ENCODE data around the gene TEDC2. TPM values are rescaled to one million over a fixed set of nuclear protein-coding genes. Genes with fewer than 3 reads are reported as not detected.
A peak's percentile ranks its signal among the peaks of the same experiment; 100 is the strongest.

TEDC2 gene
- total RNA-seq, 1 experiment from 2014 or later = 45.4 TPM

DNA sequence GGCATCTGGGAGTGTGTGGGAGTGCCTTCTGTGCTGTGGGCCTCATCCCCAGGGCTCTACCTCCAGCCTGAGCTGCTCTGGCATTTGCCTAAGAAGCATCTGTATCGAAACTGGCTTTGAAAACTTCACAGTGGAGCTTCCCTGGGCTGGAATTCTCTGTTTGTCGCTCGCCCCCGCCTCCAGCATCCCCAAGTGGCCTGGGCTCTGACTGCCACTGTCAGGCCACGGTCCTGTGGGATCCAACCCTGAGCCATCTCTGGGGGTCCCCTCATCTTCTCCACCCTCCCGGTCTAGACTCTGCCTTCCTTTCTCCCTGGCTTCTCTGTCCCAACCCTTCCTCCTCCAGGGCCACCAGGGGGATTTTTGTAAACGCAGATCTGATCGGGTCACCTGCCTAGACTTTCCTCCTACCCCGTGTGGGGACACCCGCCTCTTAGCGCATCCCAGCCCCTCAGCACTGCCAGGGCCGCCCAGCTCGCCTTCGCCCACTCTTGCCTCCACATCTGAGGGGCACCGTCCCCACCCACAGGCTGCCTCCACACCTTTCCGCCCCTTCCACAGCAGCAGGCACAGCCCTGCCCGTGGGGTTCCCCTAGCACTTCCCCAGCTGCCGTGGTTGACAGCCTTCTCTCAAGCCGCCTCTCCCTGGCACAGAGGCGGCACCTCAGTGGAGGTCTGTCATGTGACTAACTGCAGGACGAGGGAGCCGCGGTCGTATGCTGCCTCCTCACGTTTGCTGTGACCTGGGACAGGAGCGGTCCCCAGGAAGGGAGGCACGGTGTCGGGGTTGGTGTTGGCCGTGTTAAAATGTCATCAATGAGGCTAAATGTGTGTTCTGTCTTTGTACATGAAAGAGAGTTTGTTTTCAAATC is 27.0 kb downstream of the TEDC2 start:
- no peak overlapping the region for H3T11ph ChIP-seq (ENCODE audit: low read length)
- DNase-seq = no peak
- H2BK20ac ChIP-seq (ENCODE audit: low read depth, low read length, poor library complexity, severe bottlenecking) = no peak overlapping the region
- no peak overlapping the region for H3K18ac ChIP-seq (ENCODE audit: insufficient read length, low read depth, low read length)
- H4K5ac ChIP-seq (ENCODE audit: insufficient read length, low read depth, low read length) = no peak overlapping the region
- H2AK5ac ChIP-seq (ENCODE audit: insufficient read length, low read length) = no peak overlapping the region
- H3K79me2 ChIP-seq (ENCODE audit: insufficient read depth, low read length) = no peaks in the 10 kb centered on the region; the same call in 1 of the 2 replicates
- Mint-ChIP-seq H3K27me3 (ENCODE audit: low read depth) (no peaks in the 10 kb centered on the region), H3K4me3 (no peak overlapping the region), H3K27ac (peak overlapping the region; percentile 64 to 80 (median 71); a peak in 6 of 7 replicates), H3K36me3 (ENCODE audit: insufficient read depth in 1 of 3, low read depth in 3 of 3) (no peaks in the 10 kb centered on the region), H3K4me1 (peaks cover 11 to 15% of the 10 kb centered on the region in 2 experiments), H3K9me3 (no peaks in the 10 kb centered on the region)
- no CpG with 5 or more reads among the region's 29 CpGs for WGBS (ENCODE audit: extremely low coverage, insufficient read length, low lambda C conversion rate)
- TF ChIP-seq, protein P1, sequence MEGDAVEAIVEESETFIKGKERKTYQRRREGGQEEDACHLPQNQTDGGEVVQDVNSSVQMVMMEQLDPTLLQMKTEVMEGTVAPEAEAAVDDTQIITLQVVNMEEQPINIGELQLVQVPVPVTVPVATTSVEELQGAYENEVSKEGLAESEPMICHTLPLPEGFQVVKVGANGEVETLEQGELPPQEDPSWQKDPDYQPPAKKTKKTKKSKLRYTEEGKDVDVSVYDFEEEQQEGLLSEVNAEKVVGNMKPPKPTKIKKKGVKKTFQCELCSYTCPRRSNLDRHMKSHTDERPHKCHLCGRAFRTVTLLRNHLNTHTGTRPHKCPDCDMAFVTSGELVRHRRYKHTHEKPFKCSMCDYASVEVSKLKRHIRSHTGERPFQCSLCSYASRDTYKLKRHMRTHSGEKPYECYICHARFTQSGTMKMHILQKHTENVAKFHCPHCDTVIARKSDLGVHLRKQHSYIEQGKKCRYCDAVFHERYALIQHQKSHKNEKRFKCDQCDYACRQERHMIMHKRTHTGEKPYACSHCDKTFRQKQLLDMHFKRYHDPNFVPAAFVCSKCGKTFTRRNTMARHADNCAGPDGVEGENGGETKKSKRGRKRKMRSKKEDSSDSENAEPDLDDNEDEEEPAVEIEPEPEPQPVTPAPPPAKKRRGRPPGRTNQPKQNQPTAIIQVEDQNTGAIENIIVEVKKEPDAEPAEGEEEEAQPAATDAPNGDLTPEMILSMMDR (conservative IDR thresholded peaks at IDR 0.05) = no peak
- H3K9ac ChIP-seq (ENCODE audit: extremely low read depth, insufficient read length, low read length) = no peak overlapping the region
- no peak overlapping the region for H2BK12ac ChIP-seq (ENCODE audit: insufficient read length, low read depth, low read length)
- no peak overlapping the region for H3K4me2 ChIP-seq (ENCODE audit: insufficient read depth, insufficient read length, low read length)
- H3K27me3 ChIP-seq (ENCODE audit: insufficient read depth, low read length) = no peaks in the 10 kb centered on the region
- H2BK5ac ChIP-seq (ENCODE audit: insufficient read length, low read length) = no peak overlapping the region
- H3K56ac ChIP-seq (ENCODE audit: insufficient read length, low read depth, low read length) = no peak overlapping the region
- no peak overlapping the region for H3K23ac ChIP-seq (ENCODE audit: insufficient read length, low read depth, low read length)
- H3K23me2 ChIP-seq (ENCODE audit: insufficient read length, low read depth, low read length, poor library complexity, severe bottlenecking) = no peaks in the 10 kb centered on the region
- H3K79me1 ChIP-seq (ENCODE audit: insufficient read depth, low read depth, low read length, poor library complexity, severe bottlenecking) = no peaks in the 10 kb centered on the region
- no peaks in the 10 kb centered on the region for H3K4me1 ChIP-seq (ENCODE audit: insufficient read depth, low read length)
- H3K4ac ChIP-seq (ENCODE audit: low read depth, low read length) = no peak overlapping the region
- H3K27ac ChIP-seq (ENCODE audit: insufficient read length, low read depth, low read length) = no peak overlapping the region
- no peak overlapping the region for H4K8ac ChIP-seq (replicated peaks; ENCODE audit: insufficient read length, low read depth, low read length)
- no peak overlapping the region for H2BK15ac ChIP-seq (ENCODE audit: low read depth, low read length)
- H4K91ac ChIP-seq (ENCODE audit: insufficient read length, low read depth, low read length) = no peak overlapping the region
- no peaks in the 10 kb centered on the region for H3K9me3 ChIP-seq (ENCODE audit: control insufficient read depth, low read depth, low read length)
- H2BK120ac ChIP-seq (ENCODE audit: low read depth, low read length, poor library complexity, severe bottlenecking) = no peak overlapping the region
- peaks cover 2% of the 10 kb centered on the region for H4K20me1 ChIP-seq (ENCODE audit: control insufficient read depth, insufficient read depth, insufficient read length)
- no peak overlapping the region for H2AFZ ChIP-seq (ENCODE audit: low read length)
- no peak overlapping the region for H3K14ac ChIP-seq (ENCODE audit: insufficient read depth, low read length)

All from H9 (cell line).